HFF-Myc (cell line): ENCODE data around the gene CAMK2B.

Experiments
- DNase-seq: peaks from one replicate; pipeline ENCODE4 v3.0.0-alpha.2; 2011; ENCODE audit warnings: low read depth; ENCODE audit errors: extremely low read depth
- H3K4me3 ChIP-seq: replicated peaks from 2 replicates; pipeline ENCODE4 v1.5.1; 2011; ENCODE audit warnings: low read depth, mild to moderate bottlenecking, control low read depth, low read length
- TF ChIP-seq, protein P1 (sequence below): IDR thresholded peaks from 2 replicates; pipeline ENCODE4 v1.5.1; 2012; ENCODE audit warnings: mild to moderate bottlenecking, low read depth, low read length, control low read depth; ENCODE audit errors: missing control alignments

The CAMK2B gene

DNA sequence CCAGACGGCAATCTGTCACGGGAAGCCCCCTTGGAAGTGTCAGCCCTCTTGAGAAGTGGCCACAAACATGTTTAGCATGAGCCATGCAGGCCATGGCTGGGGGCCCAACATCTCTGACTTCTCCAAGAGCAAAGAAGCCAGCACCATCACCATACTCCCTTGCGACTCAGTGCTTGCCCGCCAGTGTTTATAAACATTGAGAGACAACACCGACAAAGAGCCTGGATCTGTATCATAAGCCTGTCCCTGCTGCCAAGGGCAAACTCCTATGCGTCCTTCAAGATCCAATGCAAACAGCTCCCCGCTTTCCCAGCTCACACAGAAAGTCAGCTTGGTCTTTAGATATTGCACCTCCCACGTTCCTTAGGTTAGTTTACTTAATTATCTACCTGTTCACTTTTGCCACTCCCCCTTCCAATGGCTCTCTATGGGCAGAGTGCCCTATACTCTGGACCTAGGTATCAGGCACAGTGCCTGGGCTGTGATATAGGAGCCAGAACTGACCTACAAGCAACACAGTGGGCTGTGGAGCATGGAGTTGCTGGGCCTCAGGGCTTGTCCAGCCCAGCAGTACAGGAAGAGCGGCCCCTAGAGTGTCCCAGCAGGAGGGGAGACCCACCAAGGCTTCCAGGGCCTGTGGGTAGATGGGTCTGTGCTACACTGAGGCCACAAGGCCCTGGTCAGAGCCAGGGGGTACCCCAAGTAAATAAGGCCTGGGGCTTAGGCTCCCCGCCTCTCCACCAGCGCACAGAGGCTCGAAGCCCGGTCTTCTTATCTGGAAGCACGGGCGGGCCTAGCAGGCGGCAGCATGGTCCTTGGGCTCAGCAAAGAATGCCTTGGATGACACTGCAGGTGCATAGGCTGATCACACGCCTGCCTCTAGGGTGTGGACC, 37.7 kb downstream of the CAMK2B start:
- DNase-seq: no peak
- TF ChIP-seq, protein P1, sequence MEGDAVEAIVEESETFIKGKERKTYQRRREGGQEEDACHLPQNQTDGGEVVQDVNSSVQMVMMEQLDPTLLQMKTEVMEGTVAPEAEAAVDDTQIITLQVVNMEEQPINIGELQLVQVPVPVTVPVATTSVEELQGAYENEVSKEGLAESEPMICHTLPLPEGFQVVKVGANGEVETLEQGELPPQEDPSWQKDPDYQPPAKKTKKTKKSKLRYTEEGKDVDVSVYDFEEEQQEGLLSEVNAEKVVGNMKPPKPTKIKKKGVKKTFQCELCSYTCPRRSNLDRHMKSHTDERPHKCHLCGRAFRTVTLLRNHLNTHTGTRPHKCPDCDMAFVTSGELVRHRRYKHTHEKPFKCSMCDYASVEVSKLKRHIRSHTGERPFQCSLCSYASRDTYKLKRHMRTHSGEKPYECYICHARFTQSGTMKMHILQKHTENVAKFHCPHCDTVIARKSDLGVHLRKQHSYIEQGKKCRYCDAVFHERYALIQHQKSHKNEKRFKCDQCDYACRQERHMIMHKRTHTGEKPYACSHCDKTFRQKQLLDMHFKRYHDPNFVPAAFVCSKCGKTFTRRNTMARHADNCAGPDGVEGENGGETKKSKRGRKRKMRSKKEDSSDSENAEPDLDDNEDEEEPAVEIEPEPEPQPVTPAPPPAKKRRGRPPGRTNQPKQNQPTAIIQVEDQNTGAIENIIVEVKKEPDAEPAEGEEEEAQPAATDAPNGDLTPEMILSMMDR: no peak
- H3K4me3 ChIP-seq: no peak overlapping the region

DNA sequence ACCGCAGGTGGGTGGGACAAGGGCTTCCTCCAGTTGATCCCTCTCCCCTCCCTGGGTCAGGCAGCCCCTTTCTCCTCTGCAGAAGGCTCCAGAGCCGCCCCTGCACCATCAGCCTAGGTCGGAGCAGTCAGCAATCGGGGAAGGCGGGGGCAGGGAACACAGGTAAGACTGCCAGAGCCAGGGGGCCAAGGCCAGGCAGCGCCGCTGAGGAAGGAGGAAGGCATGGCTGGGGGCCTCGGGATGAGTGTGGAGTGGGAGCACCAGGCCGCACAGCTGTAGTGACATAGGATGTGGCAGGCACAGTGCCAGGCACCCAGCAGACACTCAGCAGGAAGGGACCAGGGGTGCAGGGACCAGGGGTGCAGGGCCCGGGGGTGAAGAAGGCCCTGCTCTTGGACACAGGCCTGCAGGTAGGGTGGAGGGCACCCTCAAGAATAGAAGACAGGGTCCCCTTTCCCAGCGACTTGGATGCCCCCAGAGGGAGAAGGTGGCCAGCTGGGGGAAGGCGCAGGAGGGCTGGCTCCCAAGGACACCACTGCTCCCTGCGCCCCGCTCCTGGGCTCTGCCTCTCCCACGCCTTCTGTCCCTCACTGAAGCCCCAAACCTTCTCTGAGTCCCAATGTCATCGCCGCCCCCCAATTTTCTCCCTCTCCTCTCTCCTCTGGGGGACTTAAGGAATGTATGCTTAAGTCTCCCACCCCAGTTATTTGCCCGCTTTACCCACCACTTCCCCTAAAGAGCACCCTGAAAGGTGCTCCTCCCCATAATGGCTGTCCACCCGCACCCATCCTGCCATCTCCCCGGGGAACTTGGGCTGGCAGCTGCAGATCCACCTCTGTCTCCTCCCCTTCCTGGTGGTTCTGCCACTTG, 38.5 kb downstream of the CAMK2B start:
- TF ChIP-seq, protein P1: no peak
- no peak for DNase-seq

DNA sequence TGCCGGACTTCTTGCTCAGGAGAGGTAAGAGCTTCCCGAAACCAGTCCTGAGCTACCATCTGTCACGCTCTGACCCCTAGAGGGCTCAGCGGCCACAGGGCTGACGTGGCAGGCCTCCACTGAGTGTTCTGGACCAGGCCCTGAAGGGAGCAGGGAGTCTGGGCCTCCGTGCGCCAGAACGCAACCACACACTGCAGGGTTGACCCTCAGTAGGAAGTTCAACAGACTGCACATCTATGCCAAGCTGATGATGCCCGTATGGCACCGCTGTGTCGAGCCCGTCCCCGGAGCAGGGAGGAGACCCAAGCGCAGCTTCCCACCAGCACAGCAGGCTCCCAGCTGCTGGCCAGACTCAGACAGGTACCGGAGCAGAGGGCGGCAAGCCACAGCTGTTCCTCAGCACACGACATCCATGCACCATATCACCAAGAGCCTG, 39.2 kb downstream of the CAMK2B start:
- H3K4me3 ChIP-seq: no peak overlapping the region
- TF ChIP-seq, protein P1: no peak
- no peak for DNase-seq

More for the DNA sequence above, 38.5 kb downstream of the CAMK2B start:
- H3K4me3 ChIP-seq: no peak overlapping the region

DNA sequence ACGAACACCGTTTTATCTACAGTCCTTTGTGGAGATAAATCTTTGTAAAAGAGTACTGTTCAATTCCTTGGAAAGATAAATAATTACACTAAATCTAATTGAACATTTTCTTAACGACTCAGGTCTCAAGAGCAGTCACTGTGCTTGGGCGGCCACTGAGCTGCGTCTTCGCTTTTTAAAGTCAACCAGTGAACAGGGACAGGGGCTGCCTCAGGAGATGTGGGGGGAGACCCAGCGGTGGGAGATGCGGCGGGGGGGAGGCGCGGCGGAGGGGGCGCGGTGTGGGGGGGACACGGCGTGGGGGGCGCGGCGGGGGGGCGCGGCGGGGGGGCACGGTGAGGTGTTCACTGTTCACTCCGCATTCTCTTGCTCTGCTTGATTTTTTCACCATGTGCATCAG, 39.8 kb downstream of the CAMK2B start:
- H3K4me3 ChIP-seq: no peak overlapping the region
- TF ChIP-seq, protein P1: no peak
- DNase-seq: no peak

DNA sequence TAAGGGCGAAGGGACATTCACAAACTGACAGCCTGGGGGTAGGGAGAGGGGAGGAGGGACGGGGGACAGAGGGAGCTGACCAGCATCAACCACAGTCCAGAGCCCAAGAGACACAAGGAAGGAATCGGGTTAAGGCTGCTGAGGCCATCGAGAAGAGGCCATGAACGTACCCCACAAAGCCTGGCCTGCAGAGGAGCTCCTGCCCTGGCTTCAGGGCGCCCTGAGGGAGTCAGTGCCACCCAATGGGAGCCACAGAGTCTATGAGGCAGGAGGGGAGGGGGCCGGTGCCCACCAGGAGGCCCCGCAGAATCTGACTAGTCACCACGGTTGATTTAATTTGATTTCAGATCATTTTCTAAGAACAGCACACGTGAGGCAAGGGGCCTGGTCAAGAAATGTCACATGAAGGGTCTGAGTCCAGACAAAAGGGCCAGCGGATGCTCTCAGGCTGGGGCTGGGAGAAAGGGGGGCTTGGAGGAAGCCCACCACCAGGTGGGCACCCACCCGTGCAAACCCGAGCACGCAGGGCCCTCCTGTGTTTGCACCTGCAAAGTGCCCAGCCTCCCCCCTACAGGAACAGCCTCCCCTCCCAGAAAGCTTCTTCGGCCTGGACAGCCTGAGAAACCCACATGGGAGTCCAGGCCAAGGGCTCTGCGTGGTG, 40.4 kb downstream of the CAMK2B start:
- TF ChIP-seq, protein P1: no peak

DNA sequence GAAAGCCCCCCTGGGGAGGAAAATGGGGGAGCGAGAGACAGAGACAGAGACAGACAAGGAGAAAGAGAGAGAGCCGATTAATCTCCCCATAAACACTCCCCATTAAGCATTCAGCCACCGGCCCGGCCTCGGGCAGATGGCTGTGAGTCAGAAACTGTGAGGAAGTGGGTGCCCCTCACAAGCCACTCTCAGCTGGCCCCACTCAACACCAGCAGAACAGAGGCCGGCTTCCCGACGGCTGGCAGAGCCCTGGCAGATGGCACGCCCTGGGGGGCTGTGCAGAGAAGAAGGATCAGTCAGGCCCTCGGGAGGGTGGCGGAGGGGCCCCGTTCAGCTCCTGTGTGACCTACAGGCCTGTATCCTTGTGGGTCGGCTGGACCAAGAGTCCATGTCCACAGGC, 41.2 kb downstream of the CAMK2B start:
- H3K4me3 ChIP-seq: no peak overlapping the region
- DNase-seq: no peak
- TF ChIP-seq, protein P1: no peak

More for the DNA sequence above, 40.4 kb downstream of the CAMK2B start:
- no peak overlapping the region for H3K4me3 ChIP-seq
- no peak for DNase-seq
